GM21447 (cell line): ENCODE data around the gene GOLGA2.
"Not testable (repeated sequence)": the region's sequence is repeated elsewhere in the genome, so short reads cannot be mapped to it uniquely, and the experiment has no call there.

Experiments
- ATAC-seq: cut with Tn5 transposase; IDR thresholded peaks from one replicate; pipeline ENCODE4 v1.9.1; 2021; ENCODE audit not compliant: unreplicated experiment

The GOLGA2 gene

GRCh38 chr9:128244091-128244836, 31.5 kb downstream of the GOLGA2 start:
- no peak for ATAC-seq

GRCh38 chr9:128243215-128244018, 32.4 kb downstream of the GOLGA2 start:
- ATAC-seq: no peak

- ATAC-seq: no peak
Measured at GRCh38 chr9:128242828-128243214, 33.0 kb downstream of the GOLGA2 start.

GRCh38 chr9:128242124-128242523, 33.7 kb downstream of the GOLGA2 start:
- ATAC-seq: no peak

GRCh38 chr9:128233817-128234406, 41.9 kb downstream of the GOLGA2 start:
- no peak for ATAC-seq

GRCh38 chr9:128232528-128233428, 43.0 kb downstream of the GOLGA2 start:
- ATAC-seq: no peak

- no peak for ATAC-seq
Measured at GRCh38 chr9:128231638-128232527, 43.9 kb downstream of the GOLGA2 start.

GRCh38 chr9:128230897-128231296, 44.9 kb downstream of the GOLGA2 start:
- not testable (repeated sequence) for ATAC-seq

GRCh38 chr9:128226412-128226801, 49.4 kb downstream of the GOLGA2 start:
- no peak for ATAC-seq

GRCh38 chr9:128225770-128226411, 49.9 kb downstream of the GOLGA2 start:
- ATAC-seq: no peak

GRCh38 chr9:128224877-128225276, 50.9 kb downstream of the GOLGA2 start:
- ATAC-seq: no peak

- no peak for ATAC-seq
Measured at GRCh38 chr9:128222880-128223670, 52.7 kb downstream of the GOLGA2 start.

- no peak for ATAC-seq
Measured at GRCh38 chr9:128222026-128222425, 53.8 kb downstream of the GOLGA2 start.

- no peak for ATAC-seq
Measured at GRCh38 chr9:128219831-128220230, 56.0 kb downstream of the GOLGA2 start.

GRCh38 chr9:128218518-128219389, 57.1 kb downstream of the GOLGA2 start:
- peak; percentile 97 for ATAC-seq

- ATAC-seq: no peak
Measured at GRCh38 chr9:128218172-128218517, 57.7 kb downstream of the GOLGA2 start.

- ATAC-seq: no peak
Measured at GRCh38 chr9:128216781-128217553, 58.8 kb downstream of the GOLGA2 start.
